HepG2 (cell line): ENCODE measurements around the gene FNDC3B. TPM values are rescaled to one million over a fixed set of nuclear protein-coding genes. Genes with fewer than 3 reads are reported as not detected.

ENCODE experiments used
- AHR ChIP-seq: IDR thresholded peaks from 2 replicates; pipeline ENCODE4 v1.6.1; 2018; ENCODE audit warnings: missing genetic modification reagents, missing compliant biosample characterization
- ARID3A ChIP-seq: IDR thresholded peaks from 2 replicates; pipeline ENCODE4 v1.6.1; 2012; ENCODE audit warnings: low read depth, low read length, improper control_type of control experiment
- ARNT ChIP-seq: fragments of 450-650 bp; IDR thresholded peaks from 2 replicates; pipeline ENCODE4 v1.6.1; 2017
- BCL3 ChIP-seq: sonication (generic); formaldehyde crosslinking; IDR thresholded peaks from 2 replicates; pipeline ENCODE4 v1.5.1; 2020; ENCODE audit warnings: mild to moderate bottlenecking, missing genetic modification reagents, moderate library complexity
- CCAR2 ChIP-seq: fragments of 200-400 bp; formaldehyde crosslinking; optimal IDR thresholded peaks from 2 replicates; pipeline ENCODE3; 2018; ENCODE audit warnings: low read depth, mild to moderate bottlenecking, low read length, moderate library complexity
- CERS6 ChIP-seq: sonication (generic); formaldehyde crosslinking; IDR thresholded peaks from 2 replicates; pipeline ENCODE4 v1.5.0; 2020; ENCODE audit warnings: missing genetic modification reagents
- HDAC2 ChIP-seq: sonication (generic); formaldehyde crosslinking; IDR thresholded peaks from 2 replicates; pipeline ENCODE4 v1.4.0; 2020; ENCODE audit warnings: missing genetic modification reagents
- HIC2 ChIP-seq: sonication (generic); formaldehyde crosslinking; IDR thresholded peaks from 2 replicates; pipeline ENCODE4 v1.9.0; 2022; ENCODE audit warnings: low read depth, missing genetic modification reagents
- HNRNPK ChIP-seq: fragments of 200-400 bp; formaldehyde crosslinking; IDR thresholded peaks from 2 replicates; pipeline ENCODE4 v1.6.1; 2018; ENCODE audit warnings: low read length, low read depth, moderate library complexity, mild to moderate bottlenecking; ENCODE audit not compliant: poor library complexity, severe bottlenecking
- NFIC ChIP-seq: IDR thresholded peaks from 2 replicates; pipeline ENCODE4 v1.6.1; 2012; ENCODE audit warnings: mild to moderate bottlenecking, low read length, inconsistent platforms
- RNF2 ChIP-seq: fragments of 450-650 bp; conservative IDR thresholded peaks from 2 replicates; pipeline ENCODE4 v1.6.1; 2016; ENCODE audit warnings: low read depth
- SPEN ChIP-seq: sonication (generic); formaldehyde crosslinking; IDR thresholded peaks from 2 replicates; pipeline ENCODE4 v1.5.1; 2020; ENCODE audit warnings: low read depth, mild to moderate bottlenecking, missing genetic modification reagents
- TCF12 ChIP-seq, 2 experiments: fragments of 450-650 bp in 1 of 2; sonication (generic) in 1 of 2; formaldehyde crosslinking in 1 of 2; IDR thresholded peaks; 2 replicates each; pipeline versions ENCODE4 v1.6.1 to v1.8.0; 2017 to 2022; ENCODE audit warnings: antibody characterized with exemption in 1 of 2, mild to moderate bottlenecking in 1 of 2, missing genetic modification reagents in 1 of 2, moderate library complexity in 1 of 2
- ZBTB39 ChIP-seq: sonication (generic); formaldehyde crosslinking; IDR thresholded peaks from 2 replicates; pipeline ENCODE4 v1.5.0; 2020; ENCODE audit warnings: missing genetic modification reagents
- ZMAT3 ChIP-seq: sonication (generic); formaldehyde crosslinking; conservative IDR thresholded peaks from 2 replicates; pipeline ENCODE4 v1.7.0; 2021; ENCODE audit warnings: missing genetic modification reagents
- ZNF180 ChIP-seq: sonication (generic); formaldehyde crosslinking; IDR thresholded peaks from 2 replicates; pipeline ENCODE4 v1.4.0; 2020; ENCODE audit warnings: low read depth, missing genetic modification reagents, borderline replicate concordance
- ZNF280D ChIP-seq: sonication (generic); formaldehyde crosslinking; IDR thresholded peaks from 2 replicates; pipeline ENCODE4 v1.5.1; 2020; ENCODE audit warnings: mild to moderate bottlenecking, missing genetic modification reagents
- polyA plus RNA-seq, 8 experiments: library from polyadenylated mRNA; depleted of rRNA in 3 of 8; stranded (reverse) in 7 of 8; unstranded in 1 of 8; fragments of >200 nt; fragmentation: Illumina TruSeq in 4 of 8; extraction: Trizol in 4 of 8; gene quantifications; 2 replicates each; pipeline versions ENCODE4 v1.2.1 to v1.2.3, GENCODE V29; 2011 to 2016; ENCODE audit warnings: low read depth in 4 of 8, missing spikeins in 1 of 8, mixed read lengths in 1 of 8; ENCODE audit not compliant: insufficient read depth in 1 of 8
- total RNA-seq, 5 experiments: library from RNA; depleted of rRNA; stranded (reverse); fragments of >200 nt; fragmentation: Illumina TruSeq; extraction: Trizol; gene quantifications; 2 replicates each; pipeline ENCODE4 v1.2.3, GENCODE V29; 2016; ENCODE audit warnings: low read depth in 1 of 5

Gene FNDC3B
- total and polyA plus RNA-seq, 2 of the 13 experiments (the other 11 are each of a cell fraction or from before 2014, with no cell fraction given): 74.8 to 103 TPM

- TF ChIP-seq BCL3 (no peak), AHR (CRISPR knock-in tag) (no peak), NFIC (peak; percentile 43; the same call in 1 of the 2 replicates), HDAC2 (CRISPR knock-in tag) (peak; percentile 42), HIC2 (no peak), ZNF180 (CRISPR knock-in tag) (no peak), ARNT (no peak), HNRNPK (no peak), CCAR2 (no peak), RNF2 (no peak), ZMAT3 (no peak), ZBTB39 (CRISPR knock-in tag) (no peak), TCF12 (IDR thresholded peaks at IDR 0.05) (no peak), TCF12 (CRISPR knock-in tag; IDR thresholded peaks at IDR 0.05) (no peak), CERS6 (CRISPR knock-in tag) (no peak), SPEN (CRISPR knock-in tag) (peak; percentile 16; the same call in 1 of the 2 replicates), ZNF280D (CRISPR knock-in tag) (no peak), ARID3A (peak; percentile 53; the same call in 1 of the 2 replicates)
Observed at GRCh38 chr3:172119266-172119969, 80.0 kb downstream of the FNDC3B start (continued).
